Endothelial cell (in vitro differentiated cells): ENCODE data around the gene CSH2. TPM values are rescaled to one million over a fixed set of nuclear protein-coding genes. Genes with fewer than 3 reads are reported as not detected.

Source experiments
- DNase-seq: peaks from one replicate; pipeline ENCODE4 v3.0.0; 2021; ENCODE audit warnings: low spot score
- H3K27ac Mint-ChIP-seq: one replicate; pipeline ENCODE4 v1.8.0; 2021; ENCODE audit warnings: mixed read lengths, inconsistent platforms; ENCODE audit not compliant: unreplicated experiment
- H3K27me3 Mint-ChIP-seq: one replicate; pipeline ENCODE4 v1.8.0; 2021; ENCODE audit warnings: mild to moderate bottlenecking, moderate library complexity, mixed read lengths, inconsistent platforms; ENCODE audit not compliant: unreplicated experiment
- H3K36me3 Mint-ChIP-seq: one replicate; pipeline ENCODE4 v1.8.0; 2021; ENCODE audit warnings: mild to moderate bottlenecking, low read depth, mixed read lengths, inconsistent platforms; ENCODE audit not compliant: unreplicated experiment
- H3K4me1 Mint-ChIP-seq: one replicate; pipeline ENCODE4 v1.8.0; 2021; ENCODE audit warnings: mild to moderate bottlenecking, mixed read lengths, inconsistent platforms; ENCODE audit not compliant: unreplicated experiment
- H3K4me3 Mint-ChIP-seq: one replicate; pipeline ENCODE4 v1.8.0; 2021; ENCODE audit warnings: mild to moderate bottlenecking, mixed read lengths, inconsistent platforms; ENCODE audit not compliant: unreplicated experiment
- H3K9me3 Mint-ChIP-seq: one replicate; pipeline ENCODE4 v1.8.0; 2021; ENCODE audit warnings: mixed read lengths, inconsistent platforms; ENCODE audit not compliant: unreplicated experiment
- CTCF ChIP-seq: fragments of 200-600 bp; sonication (generic); IDR thresholded peaks from one replicate; pipeline ENCODE4 v1.5.0; 2021; ENCODE audit warnings: antibody characterized with exemption; ENCODE audit not compliant: unreplicated experiment
- total RNA-seq: library from RNA; stranded (reverse); fragmentation: NEBNext Ultra II Directional; extraction: Animal tissue kit (Norgen Biotek cat#: 25700); gene quantifications from one replicate; pipeline ENCODE4 v1.2.1, GENCODE V29; 2021; ENCODE audit not compliant: unreplicated experiment

Gene CSH2
- total RNA-seq, 1 donor from 2014 or later: not detected

- H3K4me1 Mint-ChIP-seq: peaks cover 36% of the 10 kb centered on the region
- no peak for DNase-seq
- peak overlapping the region; percentile 73 for H3K4me3 Mint-ChIP-seq
- H3K27ac Mint-ChIP-seq: peak overlapping the region; percentile 42
- H3K36me3 Mint-ChIP-seq: peaks cover 62% of the 10 kb centered on the region
- TF ChIP-seq CTCF: no peak
- no peaks in the 10 kb centered on the region for H3K9me3 Mint-ChIP-seq
- H3K27me3 Mint-ChIP-seq: peaks cover 24% of the 10 kb centered on the region
These were observed 42.0 kb downstream of the CSH2 start for GRCh38 chr17:63831505-63831904.

- Mint-ChIP-seq H3K36me3 (peaks cover 67% of the 10 kb centered on the region), H3K4me1 (peaks cover 41% of the 10 kb centered on the region), H3K9me3 (no peaks in the 10 kb centered on the region), H3K4me3 (peak overlapping the region; percentile 73), H3K27ac (peak overlapping the region; percentile 42), H3K27me3 (peaks cover 26% of the 10 kb centered on the region)
- TF ChIP-seq CTCF: no peak
- DNase-seq: no peak
These were observed 42.5 kb downstream of the CSH2 start for GRCh38 chr17:63830904-63831491.

GRCh38 chr17:63830278-63830677 is 43.2 kb downstream of the CSH2 start:
- Mint-ChIP-seq H3K4me1 (peaks cover 48% of the 10 kb centered on the region), H3K27me3 (peaks cover 30% of the 10 kb centered on the region), H3K36me3 (peaks cover 65% of the 10 kb centered on the region), H3K4me3 (peak overlapping the region; percentile 24), H3K27ac (no peak overlapping the region), H3K9me3 (no peaks in the 10 kb centered on the region)
- no peak for DNase-seq
- no peak for TF ChIP-seq CTCF

GRCh38 chr17:63828936-63829335 is 44.5 kb downstream of the CSH2 start:
- peak overlapping the region; percentile 62 for H3K4me3 Mint-ChIP-seq
- H3K36me3 Mint-ChIP-seq: peaks cover 74% of the 10 kb centered on the region
- H3K27me3 Mint-ChIP-seq: peaks cover 35% of the 10 kb centered on the region

More at GRCh38 chr17:63828936-63829335, 44.5 kb downstream of the CSH2 start:
- no peak overlapping the region for H3K27ac Mint-ChIP-seq
- no peaks in the 10 kb centered on the region for H3K9me3 Mint-ChIP-seq
- DNase-seq: no peak
- peaks cover 48% of the 10 kb centered on the region for H3K4me1 Mint-ChIP-seq
- no peak for TF ChIP-seq CTCF
